H9 (cell line): ENCODE data around the gene ZDHHC23. TPM values are rescaled to one million over a fixed set of nuclear protein-coding genes. Genes with fewer than 3 reads are reported as not detected.

Experiments used
- DNase-seq: peaks from one replicate; pipeline ENCODE4 v3.0.0-alpha.2; 2017
- H2AFZ ChIP-seq: one replicate; pipeline ENCODE4 v1.6.1; 2013; ENCODE audit warnings: mild to moderate bottlenecking, low read length, control low read depth, moderate library complexity
- H2AK5ac ChIP-seq: 2 replicates; pipeline ENCODE4 v1.6.1; 2013; ENCODE audit warnings: low read length, control low read depth, mixed read lengths; ENCODE audit not compliant: insufficient read length
- H2BK120ac ChIP-seq: one replicate; pipeline ENCODE4 v1.6.1; 2013; ENCODE audit warnings: low read depth, mild to moderate bottlenecking, low read length, control low read depth, inconsistent platforms; ENCODE audit not compliant: poor library complexity, severe bottlenecking
- H2BK12ac ChIP-seq: 2 replicates; pipeline ENCODE4 v1.6.1; 2013; ENCODE audit warnings: low read length, control low read depth, mixed read lengths, low read depth; ENCODE audit not compliant: insufficient read length
- H2BK15ac ChIP-seq: 2 replicates; pipeline ENCODE4 v1.6.1; 2013; ENCODE audit warnings: low read depth, low read length, control low read depth
- H2BK20ac ChIP-seq: one replicate; pipeline ENCODE4 v1.6.1; 2013; ENCODE audit warnings: low read depth, mild to moderate bottlenecking, low read length, control low read depth, inconsistent platforms; ENCODE audit not compliant: poor library complexity, severe bottlenecking
- H2BK5ac ChIP-seq: 2 replicates; pipeline ENCODE4 v1.6.1; 2013; ENCODE audit warnings: low read length, control low read depth, mixed read lengths; ENCODE audit not compliant: insufficient read length
- H3K14ac ChIP-seq: 2 replicates; pipeline ENCODE4 v1.6.1; 2013; ENCODE audit warnings: low read length, control low read depth; ENCODE audit not compliant: insufficient read depth
- H3K18ac ChIP-seq: 2 replicates; pipeline ENCODE4 v1.6.1; 2013; ENCODE audit warnings: low read depth, mild to moderate bottlenecking, mixed read lengths, low read length, control low read depth; ENCODE audit not compliant: insufficient read length
- H3K23ac ChIP-seq: 2 replicates; pipeline ENCODE4 v1.6.1; 2013; ENCODE audit warnings: low read length, control low read depth, mixed read lengths, low read depth; ENCODE audit not compliant: insufficient read length
- H3K23me2 ChIP-seq: 2 replicates; pipeline ENCODE4 v1.6.1; 2013; ENCODE audit warnings: low read depth, mild to moderate bottlenecking, mixed read lengths, low read length, control low read depth; ENCODE audit not compliant: insufficient read length, poor library complexity, severe bottlenecking
- H3K27ac ChIP-seq: 2 replicates; pipeline ENCODE4 v1.5.1; 2013; ENCODE audit warnings: low read length, control low read depth, mixed read lengths, low read depth; ENCODE audit not compliant: insufficient read length
- H3K27me3 ChIP-seq: 2 replicates; pipeline ENCODE4 v1.6.1; 2013; ENCODE audit warnings: low read length, control low read depth, inconsistent platforms; ENCODE audit not compliant: insufficient read depth
- H3K4ac ChIP-seq: 2 replicates; pipeline ENCODE4 v1.6.1; 2013; ENCODE audit warnings: low read depth, mild to moderate bottlenecking, control low read depth, inconsistent platforms, low read length, moderate library complexity
- H3K4me1 ChIP-seq: 2 replicates; pipeline ENCODE4 v1.6.1; 2013; ENCODE audit warnings: low read length, control low read depth, inconsistent platforms; ENCODE audit not compliant: insufficient read depth
- H3K4me2 ChIP-seq: 2 replicates; pipeline ENCODE4 v1.6.1; 2013; ENCODE audit warnings: low read length, control low read depth, mixed read lengths; ENCODE audit not compliant: insufficient read length, insufficient read depth
- H3K56ac ChIP-seq: 2 replicates; pipeline ENCODE4 v1.6.1; 2013; ENCODE audit warnings: low read depth, mild to moderate bottlenecking, mixed read lengths, low read length, control low read depth; ENCODE audit not compliant: insufficient read length
- H3K79me1 ChIP-seq: 2 replicates; pipeline ENCODE4 v1.6.1; 2013; ENCODE audit warnings: low read depth, mild to moderate bottlenecking, moderate library complexity, low read length, control low read depth, inconsistent platforms; ENCODE audit not compliant: insufficient read depth, poor library complexity, severe bottlenecking
- H3K79me2 ChIP-seq: 2 replicates; pipeline ENCODE4 v1.6.1; 2013; ENCODE audit warnings: low read length, control low read depth, inconsistent platforms; ENCODE audit not compliant: insufficient read depth
- H3K9ac ChIP-seq: 2 replicates; pipeline ENCODE4 v1.6.1; 2013; ENCODE audit warnings: low read length, control low read depth, mixed read lengths; ENCODE audit not compliant: insufficient read length; ENCODE audit errors: extremely low read depth
- H3K9me3 ChIP-seq: one replicate; pipeline ENCODE4 v1.6.1; 2013; ENCODE audit warnings: low read depth, low read length, inconsistent platforms; ENCODE audit not compliant: control insufficient read depth
- H3T11ph ChIP-seq: one replicate; pipeline ENCODE4 v1.6.1; 2013; ENCODE audit warnings: mild to moderate bottlenecking, low read length, control low read depth, inconsistent platforms
- H4K20me1 ChIP-seq: one replicate; pipeline ENCODE4 v1.6.1; 2013; ENCODE audit not compliant: control insufficient read depth, insufficient read length, insufficient read depth
- H4K5ac ChIP-seq: 2 replicates; pipeline ENCODE4 v1.6.1; 2013; ENCODE audit warnings: low read depth, mild to moderate bottlenecking, mixed read lengths, low read length, control low read depth; ENCODE audit not compliant: insufficient read length
- H4K8ac ChIP-seq: replicated peaks from 2 replicates; pipeline ENCODE4 v1.6.1; 2013; ENCODE audit warnings: low read length, control low read depth, mixed read lengths, low read depth; ENCODE audit not compliant: insufficient read length
- H4K91ac ChIP-seq: 2 replicates; pipeline ENCODE4 v1.6.1; 2013; ENCODE audit warnings: low read depth, mild to moderate bottlenecking, moderate library complexity, mixed read lengths, low read length, control low read depth; ENCODE audit not compliant: insufficient read length
- H3K27ac Mint-ChIP-seq, 3 experiments: 2 replicates in 2 of 3; 3 replicates in 1 of 3; pipeline ENCODE4 v1.8.0; 2020 to 2021; ENCODE audit warnings: mixed read lengths in 3 of 3, mild to moderate bottlenecking in 1 of 3, moderate library complexity in 1 of 3
- H3K27me3 Mint-ChIP-seq: 2 replicates; pipeline ENCODE4 v1.8.0; 2021; ENCODE audit warnings: low read depth, mild to moderate bottlenecking, moderate library complexity, mixed read lengths
- H3K36me3 Mint-ChIP-seq, 3 experiments: 2 replicates in 2 of 3; 3 replicates in 1 of 3; pipeline ENCODE4 v1.8.0; 2020 to 2021; ENCODE audit warnings: low read depth in 3 of 3, mixed read lengths in 3 of 3; ENCODE audit not compliant: insufficient read depth in 1 of 3
- H3K4me1 Mint-ChIP-seq, 2 experiments: 2 replicates each; pipeline ENCODE4 v1.8.0; 2020; ENCODE audit warnings: mixed read lengths in 2 of 2
- H3K4me3 Mint-ChIP-seq, 2 experiments: 2 replicates in 1 of 2; 3 replicates in 1 of 2; pipeline ENCODE4 v1.8.0; 2020 to 2021; ENCODE audit warnings: mild to moderate bottlenecking in 2 of 2, mixed read lengths in 2 of 2, moderate library complexity in 1 of 2
- H3K9me3 Mint-ChIP-seq, 2 experiments: 2 replicates in 1 of 2; 3 replicates in 1 of 2; pipeline ENCODE4 v1.8.0; 2020; ENCODE audit warnings: mild to moderate bottlenecking in 2 of 2, mixed read lengths in 2 of 2, moderate library complexity in 1 of 2
- WGBS: extraction: QIAGEN DNeasy Blood & Tissue Kit; methylation state at CpG from one replicate; pipeline ENCODE4 v1.1.7; 2013; ENCODE audit warnings: missing lambda C conversion rate, low lambda C conversion rate, mixed read lengths; ENCODE audit not compliant: insufficient read length; ENCODE audit errors: extremely low coverage; 5-methylcytosine and 5-hydroxymethylcytosine counted together
- total RNA-seq: library from RNA; stranded (reverse); gene quantifications from 2 replicates; pipeline ENCODE4 v1.2.1, GENCODE V29; 2021
- TF ChIP-seq, protein P1 (sequence below): fragments of 200-600 bp; sonication (generic); conservative IDR thresholded peaks from 3 replicates; pipeline ENCODE4 v1.8.0; 2021; ENCODE audit warnings: antibody characterized with exemption, mild to moderate bottlenecking

The ZDHHC23 gene
- total RNA-seq, 1 experiment from 2014 or later, result 25.2 TPM

GRCh38 chr3:113966172-113966571 lies 18.4 kb downstream of the ZDHHC23 start:
- Mint-ChIP-seq H3K4me1 (peaks cover 7 to 9% of the 10 kb centered on the region in 2 experiments), H3K36me3 (no peaks in the 10 kb centered on the region), H3K9me3 (no peaks in the 10 kb centered on the region), H3K27me3 (no peaks in the 10 kb centered on the region), H3K4me3 (no peak overlapping the region), H3K27ac (no peak overlapping the region)
- H3K14ac ChIP-seq, result no peak overlapping the region
- H3K27ac ChIP-seq, result no peak overlapping the region
- H2BK15ac ChIP-seq, result no peak overlapping the region
- H3K23ac ChIP-seq, result no peak overlapping the region
- DNase-seq, result no peak
- no peak overlapping the region for H2BK120ac ChIP-seq
- no peak overlapping the region for H3K56ac ChIP-seq
- no peak overlapping the region for H3K4ac ChIP-seq
- H3K79me1 ChIP-seq, result no peaks in the 10 kb centered on the region
- no peak overlapping the region for H3T11ph ChIP-seq
- H3K9me3 ChIP-seq, result no peaks in the 10 kb centered on the region
- H2AFZ ChIP-seq, result no peak overlapping the region
- H2BK12ac ChIP-seq, result no peak overlapping the region
- H2AK5ac ChIP-seq, result no peak overlapping the region
- no peaks in the 10 kb centered on the region for H3K79me2 ChIP-seq
- H3K18ac ChIP-seq, result no peak overlapping the region
- H3K4me2 ChIP-seq, result no peak overlapping the region
- WGBS, result no CpG with 5 or more reads among the region's 2 CpGs
- H3K23me2 ChIP-seq, result no peaks in the 10 kb centered on the region
- H2BK20ac ChIP-seq, result no peak overlapping the region
- H4K20me1 ChIP-seq, result no peaks in the 10 kb centered on the region
- H3K9ac ChIP-seq, result no peak overlapping the region
- H3K4me1 ChIP-seq, result no peaks in the 10 kb centered on the region; the same call in 1 of the 2 replicates
- H4K91ac ChIP-seq, result no peak overlapping the region
- no peaks in the 10 kb centered on the region for H3K27me3 ChIP-seq
- no peak overlapping the region for H4K8ac ChIP-seq
- H4K5ac ChIP-seq, result no peak overlapping the region
- no peak overlapping the region for H2BK5ac ChIP-seq
- TF ChIP-seq, protein P1, sequence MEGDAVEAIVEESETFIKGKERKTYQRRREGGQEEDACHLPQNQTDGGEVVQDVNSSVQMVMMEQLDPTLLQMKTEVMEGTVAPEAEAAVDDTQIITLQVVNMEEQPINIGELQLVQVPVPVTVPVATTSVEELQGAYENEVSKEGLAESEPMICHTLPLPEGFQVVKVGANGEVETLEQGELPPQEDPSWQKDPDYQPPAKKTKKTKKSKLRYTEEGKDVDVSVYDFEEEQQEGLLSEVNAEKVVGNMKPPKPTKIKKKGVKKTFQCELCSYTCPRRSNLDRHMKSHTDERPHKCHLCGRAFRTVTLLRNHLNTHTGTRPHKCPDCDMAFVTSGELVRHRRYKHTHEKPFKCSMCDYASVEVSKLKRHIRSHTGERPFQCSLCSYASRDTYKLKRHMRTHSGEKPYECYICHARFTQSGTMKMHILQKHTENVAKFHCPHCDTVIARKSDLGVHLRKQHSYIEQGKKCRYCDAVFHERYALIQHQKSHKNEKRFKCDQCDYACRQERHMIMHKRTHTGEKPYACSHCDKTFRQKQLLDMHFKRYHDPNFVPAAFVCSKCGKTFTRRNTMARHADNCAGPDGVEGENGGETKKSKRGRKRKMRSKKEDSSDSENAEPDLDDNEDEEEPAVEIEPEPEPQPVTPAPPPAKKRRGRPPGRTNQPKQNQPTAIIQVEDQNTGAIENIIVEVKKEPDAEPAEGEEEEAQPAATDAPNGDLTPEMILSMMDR, result peak; percentile 49
